SJCRH30 (cell line): ENCODE results near the gene BEAN1. TPM values are rescaled to one million over a fixed set of nuclear protein-coding genes. Genes with fewer than 3 reads are reported as not detected.
A peak's percentile ranks its signal among the peaks of the same experiment; 100 is the strongest.
"Not testable (repeated sequence)": the region's sequence is repeated elsewhere in the genome, so short reads cannot be mapped to it uniquely, and the experiment has no call there.

Source experiments
- DNase-seq, 2 experiments: peaks; one replicate each; pipeline ENCODE4 v3.0.0-alpha.2; 2015 to 2020
- H3K27ac ChIP-seq: fragments of 250-450 bp; sonication (Bioruptor Pico); 2 replicates; pipeline ENCODE4 v1.5.1; 2020; ENCODE audit warnings: mild to moderate bottlenecking, moderate library complexity
- H3K27me3 ChIP-seq: fragments of 250-450 bp; sonication (Bioruptor Pico); 2 replicates; pipeline ENCODE4 v1.5.1; 2020; ENCODE audit warnings: mild to moderate bottlenecking, moderate library complexity
- H3K36me3 ChIP-seq: fragments of 250-450 bp; sonication (Bioruptor Pico); 2 replicates; pipeline ENCODE4 v1.5.1; 2020; ENCODE audit warnings: mild to moderate bottlenecking, moderate library complexity
- H3K4me1 ChIP-seq: fragments of 250-450 bp; sonication (Bioruptor Pico); 2 replicates; pipeline ENCODE4 v1.5.1; 2020; ENCODE audit warnings: mild to moderate bottlenecking, moderate library complexity
- H3K4me3 ChIP-seq: fragments of 250-450 bp; sonication (Bioruptor Pico); 2 replicates; pipeline ENCODE4 v1.5.1; 2020; ENCODE audit warnings: mild to moderate bottlenecking, moderate library complexity
- H3K9me3 ChIP-seq: fragments of 250-450 bp; sonication (Bioruptor Pico); replicated peaks from 2 replicates; pipeline ENCODE4 v1.5.1; 2020; ENCODE audit warnings: mild to moderate bottlenecking, moderate library complexity
- total RNA-seq: library from RNA; depleted of rRNA; stranded (reverse); fragments of >200 nt; shearing (Covaris generic); gene quantifications from 2 replicates; pipeline ENCODE4 v1.2.3, GENCODE V29; 2014

Gene BEAN1
- total RNA-seq, 1 experiment from 2014 or later, result 0.87 TPM

DNA sequence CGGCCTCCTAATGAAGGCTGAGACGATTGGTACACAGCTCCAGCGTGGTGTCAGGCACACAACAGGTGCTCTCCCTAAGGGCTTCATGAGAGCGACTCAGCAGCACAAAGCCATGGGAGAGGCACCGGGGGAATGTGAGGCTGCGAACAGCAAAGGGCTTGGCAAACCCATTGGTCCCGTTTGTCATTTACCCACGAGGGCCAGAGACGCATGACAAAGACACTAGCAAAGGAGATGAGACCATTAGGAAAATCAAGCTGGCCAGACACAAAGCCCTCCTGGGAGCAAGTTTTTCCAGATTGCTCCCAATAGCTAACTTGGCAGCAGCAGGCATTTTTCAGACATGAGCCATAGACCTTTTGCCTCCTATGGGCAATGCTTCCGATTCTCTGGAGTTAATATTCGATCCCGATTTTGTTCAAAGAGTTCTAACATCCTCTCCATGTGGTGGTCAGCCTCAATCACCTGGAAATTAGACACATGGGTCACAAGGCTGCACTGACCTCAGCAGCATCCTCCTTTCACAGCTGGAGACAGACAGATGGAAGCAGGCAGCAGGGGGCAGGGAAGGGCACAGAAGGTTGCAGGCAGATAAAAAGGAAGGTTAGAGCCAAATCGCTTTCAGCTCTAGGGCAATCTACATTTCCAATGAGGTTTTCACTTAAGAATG, 84.6 kb downstream of the BEAN1 start:
- Histone ChIP-seq H3K27ac (peak overlapping the region; percentile 31), H3K36me3 (no peaks in the 10 kb centered on the region), H3K4me3 (no peak overlapping the region), H3K4me1 (peaks cover 22% of the 10 kb centered on the region), H3K27me3 (no peaks in the 10 kb centered on the region), H3K9me3 (no peaks in the 10 kb centered on the region)
- DNase-seq, result peak; percentile 45 to 58

DNA sequence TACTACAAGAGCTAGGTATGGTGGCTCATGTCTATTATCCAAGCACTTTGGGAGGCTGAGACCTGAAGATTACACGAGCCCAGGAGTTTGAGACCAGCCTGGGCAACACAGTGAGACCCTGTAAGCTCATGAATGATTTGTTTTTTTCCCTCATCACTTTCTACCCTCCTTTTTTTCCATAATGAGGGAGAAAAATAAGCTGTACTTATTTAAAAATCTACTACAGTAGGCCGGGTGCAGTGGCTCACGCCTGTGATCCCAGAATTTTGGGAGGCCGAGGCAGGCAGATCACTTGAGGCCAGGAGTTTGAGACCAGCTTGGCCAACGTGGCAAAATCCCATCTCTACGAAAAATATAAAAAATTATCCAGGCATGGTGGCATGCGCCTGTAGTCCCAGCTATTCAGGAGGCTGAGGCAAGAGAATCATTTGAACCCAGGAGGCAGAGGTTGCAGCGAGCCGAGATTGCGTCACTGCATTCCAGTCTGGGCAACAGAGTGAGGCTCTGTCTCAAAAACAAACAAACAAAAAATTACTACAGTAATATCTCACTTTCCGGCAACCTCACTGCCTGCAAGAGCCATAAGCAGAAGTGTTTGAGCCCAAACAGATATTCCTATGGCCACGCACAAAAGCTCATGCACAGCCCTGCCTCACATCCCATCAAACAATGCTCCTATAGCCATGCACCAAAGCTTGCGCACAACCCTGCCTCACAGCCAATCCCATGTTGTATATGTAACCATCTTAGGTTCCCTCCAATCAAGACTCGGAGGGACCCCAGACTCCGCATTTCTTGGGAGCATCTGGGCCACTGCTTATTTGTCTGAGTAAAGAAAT, 85.4 kb downstream of the BEAN1 start:
- no peaks in the 10 kb centered on the region for H3K27me3 ChIP-seq
- DNase-seq, result no peak
- H3K9me3 ChIP-seq, result no peaks in the 10 kb centered on the region
- H3K36me3 ChIP-seq, result no peaks in the 10 kb centered on the region
- peak overlapping the region; percentile 31 for H3K27ac ChIP-seq
- no peak overlapping the region for H3K4me3 ChIP-seq
- peaks cover 28% of the 10 kb centered on the region for H3K4me1 ChIP-seq

DNA sequence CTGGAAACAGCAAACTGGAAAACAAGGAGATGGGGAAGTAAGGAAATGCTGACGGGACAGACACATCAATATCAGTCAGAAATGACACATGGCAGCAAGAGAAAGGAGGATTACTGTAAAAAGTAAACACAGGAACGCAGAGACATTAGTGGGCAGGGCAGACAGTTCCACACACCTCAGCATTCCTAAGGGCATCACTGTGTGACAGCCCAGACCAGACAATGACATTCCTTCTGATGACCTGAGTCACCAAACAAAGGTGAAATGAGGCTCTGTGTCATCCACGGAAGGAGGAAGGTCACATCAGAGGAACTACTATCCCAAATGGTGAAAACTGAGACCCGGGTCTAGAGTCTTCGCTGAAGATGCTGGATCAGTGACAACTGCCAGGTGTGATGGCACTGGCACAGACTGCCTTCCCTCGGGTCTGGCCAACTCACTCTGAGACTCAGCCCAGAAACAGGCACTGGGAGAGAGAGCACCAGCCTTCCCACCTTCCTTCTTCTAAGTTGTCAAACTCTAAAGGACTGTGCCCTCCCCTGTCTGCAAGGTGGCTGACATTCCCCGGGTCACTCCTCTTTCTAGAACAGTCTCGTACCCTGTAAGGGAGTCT, 86.1 kb downstream of the BEAN1 start:
- H3K9me3 ChIP-seq, result no peaks in the 10 kb centered on the region
- peaks cover 34% of the 10 kb centered on the region for H3K4me1 ChIP-seq
- DNase-seq, result no peak
- H3K36me3 ChIP-seq, result no peaks in the 10 kb centered on the region
- H3K27ac ChIP-seq, result no peak overlapping the region
- H3K4me3 ChIP-seq, result no peak overlapping the region
- no peaks in the 10 kb centered on the region for H3K27me3 ChIP-seq

DNA sequence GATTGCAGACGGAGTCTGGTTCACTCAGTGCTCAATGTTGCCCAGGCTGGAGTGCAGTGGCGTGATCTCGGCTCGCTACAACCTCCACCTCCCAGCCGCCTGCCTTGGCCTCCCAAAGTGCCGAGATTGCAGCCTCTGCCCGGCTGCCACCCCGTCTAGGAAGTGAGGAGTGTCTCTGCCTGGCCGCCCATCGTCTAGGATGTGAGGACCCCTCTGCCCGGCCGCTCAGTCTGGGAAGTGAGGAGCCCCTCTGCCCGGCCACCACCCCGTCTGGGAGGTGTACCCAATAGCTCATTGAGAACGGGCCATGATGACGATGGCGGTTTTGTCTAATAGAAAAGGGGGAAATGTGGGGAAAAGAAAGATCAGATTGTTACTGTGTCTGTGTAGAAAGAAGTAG, 87.3 kb downstream of the BEAN1 start:
- peaks cover 34% of the 10 kb centered on the region for H3K4me1 ChIP-seq
- not testable (repeated sequence) for H3K4me3 ChIP-seq, H3K27me3 ChIP-seq, H3K36me3 ChIP-seq, H3K9me3 ChIP-seq, H3K27ac ChIP-seq, DNase-seq

DNA sequence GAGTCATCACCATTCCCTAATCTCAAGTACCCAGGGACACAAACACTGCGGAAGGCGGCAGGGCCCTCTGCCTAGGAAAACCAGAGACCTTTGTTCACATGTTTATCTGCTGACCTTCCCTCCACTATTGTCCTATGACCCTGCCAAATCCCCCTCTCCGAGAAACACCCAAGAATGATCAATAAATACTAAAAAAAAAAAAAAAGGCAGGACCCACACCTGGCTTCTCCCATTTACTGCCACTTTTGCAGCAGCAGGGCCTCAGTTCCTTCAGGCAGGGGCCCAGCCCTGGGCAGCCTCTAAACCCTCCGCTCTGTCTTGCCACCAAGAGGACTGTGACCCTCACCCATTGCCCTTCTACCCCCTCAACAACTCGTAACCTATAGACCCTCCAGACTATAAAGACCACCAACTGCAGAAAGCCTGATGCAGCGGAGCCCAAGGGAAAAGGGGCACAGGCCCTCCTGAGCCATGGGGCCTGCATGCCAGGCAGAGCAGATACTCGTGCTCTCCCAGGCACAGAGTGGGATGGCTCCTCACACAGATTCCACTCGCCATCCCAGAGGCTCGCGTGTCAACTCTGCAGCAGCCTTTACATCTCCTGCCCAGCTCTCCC, 88.0 kb downstream of the BEAN1 start:
- not testable (repeated sequence) for DNase-seq, H3K9me3 ChIP-seq, H3K27ac ChIP-seq, H3K36me3 ChIP-seq, H3K4me3 ChIP-seq, H3K27me3 ChIP-seq
- peaks cover 34% of the 10 kb centered on the region for H3K4me1 ChIP-seq

DNA sequence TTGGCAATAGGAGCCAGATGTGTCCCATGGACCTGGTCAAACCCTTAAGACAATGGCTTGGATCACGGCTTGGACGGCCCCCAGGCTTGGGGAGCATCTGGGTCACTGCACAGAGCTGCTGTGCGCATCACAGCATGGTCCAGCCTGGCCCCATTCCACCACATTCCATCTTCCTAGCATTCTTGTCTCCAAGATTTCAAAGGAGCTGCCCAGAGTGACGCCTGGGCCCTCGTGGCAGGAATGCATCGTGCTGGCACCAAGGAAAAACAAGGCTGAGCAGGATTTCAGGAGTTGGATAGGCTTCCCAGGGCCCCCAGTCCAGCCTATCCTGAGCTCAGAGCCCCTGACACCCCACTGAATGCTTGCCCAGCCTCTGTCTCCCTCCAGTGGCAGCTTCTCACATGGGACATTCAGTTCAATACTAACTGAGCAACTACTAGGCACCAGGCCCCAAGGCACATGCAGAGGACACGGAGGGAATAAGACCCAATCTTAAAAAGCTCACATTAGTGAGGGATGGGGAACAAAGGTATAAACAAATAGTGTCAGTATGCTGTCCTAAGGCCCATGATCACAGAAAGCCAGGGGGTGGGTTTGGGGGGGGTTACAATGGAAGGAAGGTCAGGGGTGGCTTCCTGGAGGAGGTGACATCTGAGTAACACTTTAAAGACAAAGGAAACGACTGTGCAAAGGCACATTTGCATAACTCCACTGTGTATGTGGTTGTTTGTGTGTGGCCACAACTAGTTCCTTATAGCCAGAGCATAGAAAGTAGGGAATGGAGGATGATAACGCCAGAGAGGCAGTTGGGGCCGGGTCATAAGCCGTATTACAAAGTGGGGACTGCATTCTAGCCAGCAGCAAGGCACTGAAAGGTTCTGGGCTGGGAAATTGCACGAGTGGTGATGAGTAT, 88.8 kb downstream of the BEAN1 start:
- no peaks in the 10 kb centered on the region for H3K36me3 ChIP-seq
- peaks cover 34% of the 10 kb centered on the region for H3K4me1 ChIP-seq
- H3K4me3 ChIP-seq, result no peak overlapping the region
- DNase-seq, result peak in 1 of 2 experiments; percentile 46
- H3K27me3 ChIP-seq, result no peaks in the 10 kb centered on the region
- H3K9me3 ChIP-seq, result no peaks in the 10 kb centered on the region
- peak overlapping the region; percentile 84 for H3K27ac ChIP-seq

DNA sequence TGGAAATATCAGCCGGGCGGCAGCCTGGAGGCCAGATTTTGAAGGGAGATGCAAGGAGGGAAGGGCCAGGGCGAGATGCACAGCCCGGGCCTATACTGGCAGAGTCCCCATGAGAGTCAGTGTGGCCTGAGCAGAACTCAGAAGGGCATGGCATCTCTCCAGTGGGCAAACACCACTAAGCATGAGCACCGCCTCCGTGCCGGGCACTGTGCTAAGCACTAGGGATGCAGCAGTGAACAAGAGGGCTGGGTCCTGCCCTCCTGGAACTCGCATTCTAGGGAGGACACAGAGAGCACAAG, 89.4 kb downstream of the BEAN1 start:
- Histone ChIP-seq H3K4me1 (peaks cover 33% of the 10 kb centered on the region), H3K27me3 (no peaks in the 10 kb centered on the region), H3K9me3 (no peaks in the 10 kb centered on the region), H3K36me3 (no peaks in the 10 kb centered on the region), H3K27ac (peak overlapping the region; percentile 84), H3K4me3 (no peak overlapping the region)
- no peak for DNase-seq

DNA sequence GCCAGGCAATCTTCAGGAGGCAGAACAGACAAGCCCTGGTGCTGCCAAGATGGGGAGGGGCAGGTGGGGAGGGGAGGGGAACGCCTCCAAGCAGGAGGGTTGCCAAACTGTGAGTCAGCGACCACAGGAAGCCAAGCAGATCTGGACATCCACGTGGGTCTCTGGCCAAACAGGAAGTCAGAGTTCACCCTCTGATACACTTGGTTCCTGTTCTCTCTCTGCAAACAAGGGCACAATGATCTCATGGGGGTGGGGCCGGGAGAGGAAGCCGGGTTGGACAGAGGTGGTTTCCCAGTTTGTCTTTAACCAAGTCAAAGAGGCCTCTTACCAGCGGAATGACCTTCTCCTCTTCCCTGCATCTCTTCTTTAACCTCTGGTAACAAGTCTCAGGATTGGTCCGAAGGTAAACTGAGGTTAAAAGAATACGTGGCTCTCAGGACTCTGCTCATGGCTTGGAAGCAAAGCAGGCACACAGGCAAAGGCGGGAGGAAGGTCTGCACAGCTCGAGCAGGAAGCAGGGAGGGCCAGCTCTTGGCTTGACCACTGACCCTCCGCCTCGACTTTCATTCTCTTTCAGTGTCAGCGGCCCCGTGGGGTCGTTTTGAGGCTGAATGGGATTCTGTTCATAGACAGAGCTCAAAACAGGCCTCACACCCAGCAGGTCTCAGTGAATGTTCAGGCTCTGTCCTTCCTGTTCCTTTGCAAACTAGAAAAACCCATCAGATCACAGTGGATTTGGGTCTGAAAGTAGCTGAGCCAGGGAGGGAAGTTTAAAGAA, 89.9 kb downstream of the BEAN1 start:
- Histone ChIP-seq H3K4me1 (peaks cover 33% of the 10 kb centered on the region), H3K27ac (peak overlapping the region; percentile 84), H3K27me3 (no peaks in the 10 kb centered on the region), H3K36me3 (no peaks in the 10 kb centered on the region), H3K9me3 (no peaks in the 10 kb centered on the region), H3K4me3 (peak overlapping the region; percentile 31)
- peak; percentile 99 for DNase-seq

DNA sequence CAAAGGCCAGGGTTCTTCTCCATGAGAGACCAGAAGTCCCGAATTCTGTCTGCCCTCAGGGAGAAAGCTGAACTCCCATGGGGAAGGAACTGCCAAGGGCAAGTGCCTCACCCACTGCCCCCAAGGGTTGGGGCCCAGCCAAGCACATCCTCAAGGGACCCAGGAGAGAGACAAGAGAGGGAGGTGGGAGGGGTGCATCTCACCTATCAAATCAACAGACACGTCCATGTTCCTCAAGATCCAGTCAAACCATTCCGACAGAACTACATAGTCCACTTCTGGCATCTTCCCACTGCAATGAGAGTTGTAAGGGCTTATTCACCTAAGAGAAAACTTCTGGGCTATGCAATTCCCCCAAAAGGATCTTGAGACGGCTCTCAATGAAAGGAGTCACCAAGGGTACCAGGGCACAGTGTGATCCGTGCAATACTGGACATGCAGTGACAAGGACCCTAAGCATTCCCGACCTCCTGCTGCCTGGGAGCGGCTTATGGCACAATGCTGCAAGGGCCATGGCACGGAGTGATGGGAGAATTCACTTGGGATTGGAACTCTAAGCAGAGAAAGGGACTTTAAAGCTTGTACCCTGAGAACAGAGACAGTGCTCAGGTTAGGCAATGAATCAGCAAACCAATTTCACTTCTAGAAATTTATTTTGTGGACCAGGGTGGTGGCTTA, 90.6 kb downstream of the BEAN1 start:
- peak overlapping the region; percentile 84 for H3K27ac ChIP-seq
- no peaks in the 10 kb centered on the region for H3K36me3 ChIP-seq
- H3K4me3 ChIP-seq, result no peak overlapping the region
- no peak for DNase-seq
- no peaks in the 10 kb centered on the region for H3K9me3 ChIP-seq
- H3K4me1 ChIP-seq, result peaks cover 31% of the 10 kb centered on the region
- no peaks in the 10 kb centered on the region for H3K27me3 ChIP-seq

DNA sequence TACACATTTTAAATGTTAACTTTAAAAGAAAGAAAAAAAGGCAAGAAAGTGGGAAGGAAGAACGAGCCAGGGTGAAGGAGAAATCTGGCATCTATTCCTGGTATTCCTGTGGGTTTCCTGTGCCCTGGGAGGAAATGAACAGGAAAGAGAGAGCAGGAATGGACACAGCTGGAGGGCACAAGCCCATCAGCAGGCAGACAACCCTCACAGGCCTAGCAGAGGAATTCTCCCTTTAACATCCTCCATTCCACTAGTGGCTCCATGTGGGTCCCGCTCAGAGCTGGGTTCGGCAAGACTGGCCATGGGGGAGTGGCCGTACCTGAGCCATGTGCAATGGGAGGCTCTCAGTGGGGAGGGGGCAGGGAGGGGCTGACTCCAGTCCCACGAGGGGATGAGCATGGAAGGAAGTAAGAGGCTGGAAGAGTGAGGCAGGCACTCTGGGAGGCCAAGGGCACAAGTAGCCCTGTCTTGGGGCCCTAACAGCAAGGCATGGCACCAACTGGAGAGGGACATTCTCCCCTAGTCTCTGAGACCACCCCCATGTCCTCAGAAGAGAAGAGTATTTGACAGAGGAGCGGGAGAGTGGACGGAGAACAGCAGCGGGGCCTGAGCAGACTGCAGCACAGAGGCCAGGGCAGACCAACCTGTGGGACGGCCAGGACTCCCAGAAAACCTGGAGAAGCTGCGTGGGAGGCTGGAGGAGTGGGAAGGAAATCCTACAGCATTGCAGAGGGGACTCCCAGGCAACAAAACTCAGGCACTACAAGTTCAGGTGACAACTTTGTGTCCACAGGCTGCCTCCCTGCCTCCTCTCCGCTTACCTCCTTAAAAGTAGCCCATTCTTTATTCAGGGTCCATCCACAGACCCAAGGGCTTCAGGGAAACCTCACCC, 92.6 kb downstream of the BEAN1 start:
- Histone ChIP-seq H3K4me1 (peaks cover 41% of the 10 kb centered on the region), H3K36me3 (no peaks in the 10 kb centered on the region), H3K27ac (no peak overlapping the region), H3K9me3 (no peaks in the 10 kb centered on the region), H3K27me3 (no peaks in the 10 kb centered on the region), H3K4me3 (no peak overlapping the region)
- DNase-seq, result no peak

DNA sequence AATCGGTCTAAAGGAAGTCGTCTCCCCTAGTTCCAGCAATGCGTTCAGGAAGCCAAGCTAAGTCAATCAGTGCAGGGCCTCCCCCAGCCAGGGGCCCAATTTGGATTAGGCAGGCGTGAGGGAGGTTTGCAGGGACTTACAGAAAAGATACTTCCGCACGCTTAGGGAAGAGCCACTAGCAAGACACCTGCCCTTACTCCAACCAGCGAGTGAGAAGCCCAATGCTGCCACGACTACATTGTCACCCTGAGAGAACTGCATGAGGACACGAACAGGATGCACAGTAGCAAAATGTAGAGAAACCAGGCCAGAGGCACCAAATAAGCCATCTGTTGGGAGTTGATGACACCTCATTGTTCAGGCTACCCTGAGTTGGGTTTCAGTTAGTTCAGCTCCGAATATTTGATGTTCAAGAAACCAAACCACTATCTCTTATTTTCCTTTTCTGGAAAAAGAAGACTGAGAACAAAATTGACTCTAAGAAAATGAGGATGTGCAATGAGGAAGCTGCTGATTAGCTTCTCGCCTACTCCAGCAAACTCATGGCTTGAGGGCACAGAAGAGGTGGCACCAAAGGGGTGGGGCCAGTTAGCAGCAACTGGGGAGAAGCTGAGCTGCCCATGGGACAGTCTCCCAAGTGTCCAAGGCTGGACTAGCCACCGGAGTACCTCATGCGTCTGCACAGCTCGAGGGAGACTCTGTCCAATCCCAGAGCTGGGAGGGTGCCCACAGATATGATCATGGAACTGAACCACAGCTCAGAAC, 93.5 kb downstream of the BEAN1 start:
- no peak overlapping the region for H3K4me3 ChIP-seq
- no peaks in the 10 kb centered on the region for H3K27me3 ChIP-seq
- peaks cover 41% of the 10 kb centered on the region for H3K4me1 ChIP-seq
- H3K27ac ChIP-seq, result no peak overlapping the region
- DNase-seq, result no peak
- H3K36me3 ChIP-seq, result no peaks in the 10 kb centered on the region
- no peaks in the 10 kb centered on the region for H3K9me3 ChIP-seq

DNA sequence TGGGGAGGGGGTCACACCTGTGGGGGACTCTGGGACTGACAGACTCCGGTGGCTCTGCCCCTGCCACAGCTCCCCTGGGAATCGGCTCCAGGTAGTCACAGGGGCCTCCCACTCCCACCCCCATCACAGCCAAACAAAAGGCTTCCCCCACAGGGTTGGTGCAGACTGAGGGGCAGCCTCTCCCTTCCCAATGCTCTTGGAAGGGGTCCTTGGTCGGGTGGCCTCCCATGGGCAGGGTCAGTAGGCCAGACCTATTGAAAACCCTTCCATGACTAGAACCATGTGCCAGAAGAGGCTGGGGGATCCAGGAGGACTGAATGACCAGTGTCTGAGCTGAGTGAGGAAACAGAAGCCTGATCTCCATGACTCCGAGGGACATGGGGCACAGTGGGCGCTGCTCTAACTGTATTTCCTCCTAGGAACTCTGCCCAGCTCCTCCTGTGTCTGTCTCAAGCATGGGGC, 94.2 kb downstream of the BEAN1 start:
- DNase-seq, result no peak
- H3K27ac ChIP-seq, result no peak overlapping the region

More for the DNA sequence above, 94.2 kb downstream of the BEAN1 start:
- peaks cover 38% of the 10 kb centered on the region for H3K4me1 ChIP-seq
- no peaks in the 10 kb centered on the region for H3K9me3 ChIP-seq
- H3K27me3 ChIP-seq, result no peaks in the 10 kb centered on the region
- no peaks in the 10 kb centered on the region for H3K36me3 ChIP-seq
- no peak overlapping the region for H3K4me3 ChIP-seq
